Ascending aorta (tissue), 2 donors: Measurements from ENCODE around the gene B3GNT4. TPM values are rescaled to one million over a fixed set of nuclear protein-coding genes. Genes with fewer than 3 reads are reported as not detected.

Source experiments
- DNase-seq, 2 donors: peaks; one replicate each; pipeline ENCODE4 v3.0.0-alpha.2; 2019; ENCODE audit warnings: low spot score in 2 of 2
- H3K27ac ChIP-seq, 2 donors: fragments of 200-600 bp; sonication (generic); one replicate each; pipeline ENCODE4 v1.5.1; 2016 to 2017; ENCODE audit warnings: mild to moderate bottlenecking in 1 of 2
- H3K27me3 ChIP-seq: fragments of 200-600 bp; sonication (generic); one replicate; pipeline ENCODE4 v1.5.1; 2017
- H3K36me3 ChIP-seq, 2 donors: fragments of 200-600 bp; sonication (generic); one replicate each; pipeline ENCODE4 v1.5.1; 2016
- H3K4me1 ChIP-seq, 2 donors: fragments of 200-600 bp; sonication (generic); one replicate each; pipeline ENCODE4 v1.5.1; 2016 to 2017; ENCODE audit warnings: mild to moderate bottlenecking in 1 of 2
- H3K4me3 ChIP-seq, 2 donors: fragments of 200-600 bp; sonication (generic); one replicate each; pipeline ENCODE4 v1.5.1; 2016 to 2017; ENCODE audit warnings: mild to moderate bottlenecking in 1 of 2
- H3K9me3 ChIP-seq, 2 donors: fragments of 200-600 bp; sonication (generic); one replicate each; pipeline ENCODE4 v1.5.1; 2016
- CTCF ChIP-seq, 3 experiments: fragments of 200-600 bp in 2 of 3; fragments of 450-650 bp in 1 of 3; sonication (generic) in 2 of 3; IDR thresholded peaks; one replicate each; pipeline ENCODE4 v1.5.1; 2016 to 2019; ENCODE audit warnings: antibody characterized with exemption in 3 of 3, mild to moderate bottlenecking in 1 of 3, moderate library complexity in 1 of 3
- intact Hi-C: fragments of 100-400 bp; cut with DNase I; formaldehyde crosslinking; loops from one replicate; pipeline ENCODE4 v1.15.1; 2023
- total RNA-seq: library from RNA; depleted of rRNA; stranded (reverse); fragments of >200 nt; gene quantifications from one replicate; pipeline ENCODE4 v1.1.0, GENCODE V29; 2016

The B3GNT4 gene
- total RNA-seq, 1 donor from 2014 or later, result not detected

- Histone ChIP-seq H3K4me1 (peaks cover 0 to 4% of the 10 kb centered on the region in 2 donors), H3K9me3 (no peaks in the 10 kb centered on the region), H3K36me3 (peaks cover 51 to 66% of the 10 kb centered on the region in 2 donors), H3K27ac (no peak overlapping the region), H3K27me3 (no peaks in the 10 kb centered on the region), H3K4me3 (no peak overlapping the region)
- TF ChIP-seq CTCF (IDR thresholded peaks at IDR 0.05), result no peak
- DNase-seq, result no peak
- intact Hi-C loops, result no loop called here
Measured at GRCh38 chr12:122208073-122208820, 4.7 kb downstream of the B3GNT4 start.

DNA sequence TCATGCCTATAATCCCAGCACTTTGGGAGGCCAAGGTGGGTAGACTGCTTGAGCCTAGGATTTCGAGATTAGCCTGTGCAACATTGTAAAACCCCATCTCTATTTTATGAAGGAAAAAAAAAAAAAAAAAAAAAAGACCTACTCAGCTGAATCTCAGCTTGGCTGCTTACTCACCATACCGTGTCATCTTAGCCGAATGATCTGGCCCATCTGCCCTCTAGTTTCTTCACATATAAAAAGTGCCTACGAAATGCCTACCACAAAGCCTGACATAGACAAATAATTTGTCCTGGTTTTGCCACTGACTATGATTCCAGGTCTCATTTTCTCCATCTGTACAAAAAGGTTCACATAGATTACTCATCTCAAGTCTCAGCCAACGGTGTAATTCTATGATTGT, 12.3 kb downstream of the B3GNT4 start:
- H3K27ac ChIP-seq, result no peak overlapping the region
- H3K4me3 ChIP-seq, result no peak overlapping the region
- TF ChIP-seq CTCF (IDR thresholded peaks at IDR 0.05), result no peak
- DNase-seq, result no peak
- no peaks in the 10 kb centered on the region for H3K9me3 ChIP-seq
- no peaks in the 10 kb centered on the region for H3K4me1 ChIP-seq
- intact Hi-C loops, result no loop called here
- H3K36me3 ChIP-seq, result peaks cover 77 to 88% of the 10 kb centered on the region in 2 donors
- no peaks in the 10 kb centered on the region for H3K27me3 ChIP-seq

GRCh38 chr12:122216445-122216844, 12.9 kb downstream of the B3GNT4 start:
- H3K36me3 ChIP-seq, result peaks cover 78 to 89% of the 10 kb centered on the region in 2 donors
- no peak overlapping the region for H3K27ac ChIP-seq
- intact Hi-C loops, result no loop called here
- no peak for DNase-seq
- H3K4me3 ChIP-seq, result no peak overlapping the region
- no peaks in the 10 kb centered on the region for H3K4me1 ChIP-seq
- no peaks in the 10 kb centered on the region for H3K9me3 ChIP-seq
- no peaks in the 10 kb centered on the region for H3K27me3 ChIP-seq
- no peak for TF ChIP-seq CTCF (IDR thresholded peaks at IDR 0.05)

DNA sequence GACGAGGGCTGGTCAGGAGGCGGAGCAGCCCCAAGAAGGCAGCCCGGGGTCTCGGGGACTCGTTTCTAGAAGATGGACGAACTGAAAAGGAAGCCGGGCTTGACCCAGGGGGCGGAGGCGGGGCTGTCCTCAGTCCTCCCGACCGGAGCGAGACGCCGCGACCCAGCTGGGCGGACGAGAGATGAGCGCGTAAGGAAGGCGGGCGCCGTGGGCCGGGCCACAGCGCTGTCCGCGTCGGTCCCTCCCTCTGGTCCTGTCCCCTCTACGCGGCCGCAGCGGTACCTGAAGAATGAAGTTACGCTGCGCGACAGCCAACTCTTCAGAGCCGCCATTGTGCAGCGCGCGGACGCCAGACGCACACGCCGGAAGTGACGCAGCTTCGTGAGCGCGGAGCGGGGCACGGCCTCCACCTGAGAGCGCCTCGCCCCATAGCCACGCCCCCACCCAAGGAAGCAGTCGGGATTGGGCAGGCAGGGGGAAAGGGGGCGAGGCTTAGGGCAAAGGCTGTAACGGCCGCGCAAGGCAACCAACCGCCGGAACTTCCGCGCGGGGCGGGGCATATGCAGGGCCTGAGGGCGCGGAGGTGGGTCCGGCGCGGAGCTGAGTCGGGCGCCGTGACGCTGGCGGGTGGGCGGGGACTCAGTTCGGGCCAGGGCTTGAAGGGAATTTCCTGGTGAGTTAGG, 22.3 kb downstream of the B3GNT4 start, which contains the start of gene DIABLO:
Gene DIABLO (minus strand): TSS at position 370 of the 683 bp plus-strand sequence. CDS start 38 bp downstream, at position 332.
- peak; percentile 99 to 100 for DNase-seq
- no peaks in the 10 kb centered on the region for H3K9me3 ChIP-seq
- intact Hi-C loops, result loop anchor here (1.0 to 10.0 kb wide), 5 partner anchors 40 to 1746 kb away; partner anchors contain the start of genes CCDC92, KNTC1, MLXIP and RHOF
- H3K36me3 ChIP-seq, result peaks cover 26 to 40% of the 10 kb centered on the region in 2 donors
- TF ChIP-seq CTCF (IDR thresholded peaks at IDR 0.05), result peak in 1 of 3 experiments; percentile 5
- peak within 1 kb of the TSS; percentile 91 for H3K27ac ChIP-seq
- H3K27me3 ChIP-seq, result no peaks in the 10 kb centered on the region
- peaks cover 10 to 17% of the 10 kb centered on the region in 2 donors for H3K4me1 ChIP-seq
- peak within 1 kb of the TSS; percentile 63 to 82 for H3K4me3 ChIP-seq

- H3K36me3 ChIP-seq, result peaks cover 26 to 40% of the 10 kb centered on the region in 2 donors
- no peaks in the 10 kb centered on the region for H3K27me3 ChIP-seq
- TF ChIP-seq CTCF (IDR thresholded peaks at IDR 0.05), result no peak
- no peaks in the 10 kb centered on the region for H3K9me3 ChIP-seq
- no peak for DNase-seq
- intact Hi-C loops, result loop anchor here (1.0 to 10.0 kb wide), 5 partner anchors 40 to 1746 kb away; partner anchors contain the start of genes CCDC92, KNTC1, MLXIP and RHOF
- peak overlapping the region; percentile 3 to 19 for H3K27ac ChIP-seq
- peaks cover 10 to 17% of the 10 kb centered on the region in 2 donors for H3K4me1 ChIP-seq
- peak overlapping the region; percentile 49 to 67 for H3K4me3 ChIP-seq
Measured at GRCh38 chr12:122226366-122227125, 23.0 kb downstream of the B3GNT4 start.
